NOMO-1 (cell line): ENCODE results near the gene PNLIP.

ENCODE experiments used
- DNase-seq, 2 experiments: peaks; one replicate each; lab custom pipeline; 2025; ENCODE audit not compliant: unreplicated experiment in 2 of 2; lab: John Stamatoyannopoulos, UW

The PNLIP gene

GRCh38 chr10:116567335-116567734, 21.6 kb downstream of the PNLIP start:
- no peak for DNase-seq

- DNase-seq = no peak
Measured at GRCh38 chr10:116574797-116575196, 29.1 kb downstream of the PNLIP start.

- DNase-seq = no peak
Measured at GRCh38 chr10:116587878-116588591, 42.3 kb downstream of the PNLIP start.

DNA sequence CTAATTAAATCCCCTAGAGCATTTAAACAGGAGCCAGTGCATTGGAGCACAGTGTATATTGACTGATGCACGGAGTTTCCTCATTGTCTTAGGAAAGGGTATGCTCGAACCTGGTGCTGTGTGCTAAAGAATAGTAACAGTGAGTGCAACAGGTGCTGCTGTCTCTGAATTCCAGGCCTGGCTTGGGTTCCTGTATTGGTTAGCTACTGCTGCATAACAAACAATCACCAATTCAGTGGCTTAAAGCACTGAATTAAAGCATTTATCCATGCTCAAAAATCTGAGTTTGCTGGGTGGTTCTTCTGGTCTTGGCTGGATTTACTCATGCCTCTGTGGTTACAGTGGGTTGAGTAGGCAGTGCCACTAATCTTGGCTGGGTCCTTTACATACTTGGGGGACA, 43.3 kb downstream of the PNLIP start:
- no peak for DNase-seq

GRCh38 chr10:116589926-116590325, 44.2 kb downstream of the PNLIP start:
- no peak for DNase-seq

DNA sequence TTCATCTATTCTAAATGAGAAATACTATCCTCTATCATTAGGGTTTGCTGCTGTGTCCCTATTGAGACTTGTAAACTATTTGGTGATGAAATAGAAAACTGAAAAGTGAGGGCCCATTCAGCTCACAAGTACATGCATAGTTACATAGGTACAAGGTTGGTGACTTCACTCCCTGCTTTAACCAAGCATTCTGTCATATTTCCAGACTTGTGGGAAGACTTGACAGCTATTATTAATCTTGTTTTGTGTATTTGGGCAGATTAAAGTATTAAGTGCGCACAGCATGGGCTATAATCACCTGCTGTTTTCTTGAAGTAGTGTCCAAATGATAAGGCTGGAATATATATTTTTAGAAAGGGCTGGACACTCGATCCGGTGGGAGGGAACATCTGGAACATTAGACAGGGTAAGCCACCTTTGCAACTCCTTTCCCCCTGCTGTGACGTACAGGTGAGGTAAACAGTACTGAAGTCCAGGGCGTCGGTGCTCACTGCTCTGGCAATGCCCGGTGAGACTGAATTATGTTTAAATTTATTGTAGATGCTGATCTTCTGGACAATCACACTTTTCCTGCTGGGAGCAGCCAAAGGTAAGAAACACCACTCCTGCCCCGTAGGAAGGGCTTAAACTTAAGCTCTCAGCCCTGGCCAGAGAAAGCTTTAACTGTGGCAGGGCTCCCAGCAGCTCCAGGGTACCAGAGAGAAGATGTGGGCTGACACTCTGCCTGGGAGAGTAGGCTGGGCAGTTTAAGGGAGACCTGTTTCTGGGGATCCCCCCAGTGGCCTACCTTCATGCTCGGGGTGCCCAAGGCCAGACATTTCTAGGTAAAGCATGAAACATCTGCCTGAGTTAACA, 45.1 kb downstream of the PNLIP start, which contains the start of gene PNLIPRP1:
Gene PNLIPRP1, plus strand, starts transcription at position 370 of the 855 bp plus-strand sequence. Its CDS starts 171 bp downstream, at position 541.
- DNase-seq = no peak

- no peak for DNase-seq
Measured at GRCh38 chr10:116593139-116593740, 47.5 kb downstream of the PNLIP start.

DNA sequence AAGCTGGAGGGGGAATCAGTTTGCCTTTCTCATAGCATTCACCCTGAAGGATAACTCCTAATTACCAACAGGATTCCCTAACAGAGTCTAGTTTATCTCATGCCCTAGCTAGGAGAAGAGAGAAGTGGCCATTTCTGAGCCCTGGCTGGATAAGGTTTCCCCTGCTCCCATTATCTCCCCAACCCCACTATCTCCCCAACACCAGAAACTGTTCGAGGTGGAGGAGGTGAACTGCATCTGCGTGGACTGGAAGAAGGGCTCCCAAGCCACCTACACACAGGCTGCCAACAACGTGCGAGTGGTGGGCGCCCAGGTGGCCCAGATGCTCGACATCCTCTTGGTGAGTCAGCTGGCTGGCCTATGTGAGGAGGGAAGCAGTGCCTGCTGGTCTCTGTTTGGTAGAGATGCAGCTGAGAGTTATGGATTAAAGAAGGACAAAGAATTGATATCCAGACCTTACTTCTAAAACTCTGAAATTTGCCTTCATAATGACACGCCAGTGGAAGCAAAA, 48.8 kb downstream of the PNLIP start:
- no peak for DNase-seq

DNA sequence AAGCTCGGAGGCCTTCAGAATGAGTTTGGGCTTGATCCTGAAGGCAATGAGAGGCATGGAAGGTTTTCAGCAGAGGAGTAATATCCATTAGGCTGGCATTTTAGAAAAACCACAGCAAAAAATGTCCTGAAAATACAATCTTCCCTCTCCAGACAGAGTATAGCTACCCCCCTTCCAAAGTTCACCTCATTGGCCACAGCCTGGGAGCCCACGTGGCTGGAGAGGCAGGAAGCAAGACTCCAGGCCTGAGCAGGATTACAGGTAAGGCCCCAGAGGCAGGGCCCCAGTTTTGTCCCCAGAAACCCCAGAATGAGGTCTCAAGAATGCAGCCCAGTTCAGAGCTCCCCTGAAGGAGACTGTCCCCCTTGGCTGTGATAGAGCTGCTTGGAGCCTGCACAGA, 50.3 kb downstream of the PNLIP start:
- no peak for DNase-seq

DNA sequence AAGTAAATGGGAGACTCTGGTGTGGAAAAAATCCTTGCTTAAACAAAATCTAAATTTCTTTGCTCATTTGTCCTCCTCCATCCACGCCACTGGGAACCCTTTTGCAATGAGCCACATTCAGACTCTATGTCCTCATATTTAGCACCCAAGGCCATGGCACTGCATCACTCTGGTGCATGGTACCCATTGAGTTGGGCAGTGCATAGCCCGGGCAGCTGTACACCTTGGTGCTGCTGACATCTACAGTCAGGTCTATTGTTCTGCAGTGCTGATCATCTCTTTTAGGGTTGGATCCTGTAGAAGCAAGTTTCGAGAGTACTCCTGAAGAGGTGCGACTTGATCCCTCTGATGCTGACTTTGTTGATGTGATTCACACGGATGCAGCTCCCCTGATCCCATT, 51.8 kb downstream of the PNLIP start:
- no peak for DNase-seq

GRCh38 chr10:116598329-116598728, 52.6 kb downstream of the PNLIP start:
- DNase-seq = no peak

GRCh38 chr10:116599991-116600390, 54.3 kb downstream of the PNLIP start:
- DNase-seq = no peak

GRCh38 chr10:116602648-116603400, 57.1 kb downstream of the PNLIP start:
- no peak for DNase-seq

DNA sequence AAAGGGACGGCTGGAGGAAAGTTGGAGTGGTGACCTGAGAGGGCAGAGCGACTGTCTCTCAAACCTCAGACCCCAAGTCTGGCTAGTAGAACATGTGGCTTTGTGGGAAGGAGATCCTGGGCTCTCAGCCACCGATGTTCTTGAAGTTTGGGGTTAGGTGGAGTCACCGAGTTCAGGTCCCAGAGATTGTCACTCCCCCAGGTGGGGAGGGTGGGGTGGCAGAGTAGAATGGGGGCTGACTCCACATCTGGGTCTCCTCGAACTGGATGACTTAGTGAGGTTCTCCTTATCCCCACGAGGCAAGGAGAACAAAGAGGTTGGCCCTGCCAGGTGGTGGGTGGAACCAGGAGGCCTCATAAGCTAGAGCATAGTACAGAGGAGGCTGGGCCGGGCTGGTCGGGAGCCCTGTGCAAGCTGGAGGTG, 60.3 kb downstream of the PNLIP start:
- no peak for DNase-seq

DNA sequence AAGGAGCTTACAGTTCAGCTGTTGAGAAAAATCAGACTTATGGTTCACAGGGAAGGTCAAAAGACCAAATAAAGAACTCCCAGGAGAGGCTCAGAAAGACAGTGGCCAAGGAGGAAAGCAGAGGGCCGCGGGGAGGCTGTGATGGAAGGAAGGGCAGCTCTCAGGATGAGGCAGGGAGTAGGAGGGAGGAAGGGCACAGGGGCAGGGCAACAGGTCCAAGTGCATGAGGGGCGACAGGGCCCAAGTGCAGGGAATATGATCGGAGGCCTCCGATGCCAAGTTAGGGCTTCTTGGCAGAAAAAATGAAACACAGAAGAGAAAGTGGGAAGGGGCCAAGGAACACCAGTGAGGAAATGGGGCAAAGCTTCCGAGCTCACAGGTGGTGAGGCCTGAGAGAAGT, 61.6 kb downstream of the PNLIP start:
- DNase-seq = no peak

- no peak for DNase-seq
Measured at GRCh38 chr10:116608686-116609594, 63.2 kb downstream of the PNLIP start.

DNA sequence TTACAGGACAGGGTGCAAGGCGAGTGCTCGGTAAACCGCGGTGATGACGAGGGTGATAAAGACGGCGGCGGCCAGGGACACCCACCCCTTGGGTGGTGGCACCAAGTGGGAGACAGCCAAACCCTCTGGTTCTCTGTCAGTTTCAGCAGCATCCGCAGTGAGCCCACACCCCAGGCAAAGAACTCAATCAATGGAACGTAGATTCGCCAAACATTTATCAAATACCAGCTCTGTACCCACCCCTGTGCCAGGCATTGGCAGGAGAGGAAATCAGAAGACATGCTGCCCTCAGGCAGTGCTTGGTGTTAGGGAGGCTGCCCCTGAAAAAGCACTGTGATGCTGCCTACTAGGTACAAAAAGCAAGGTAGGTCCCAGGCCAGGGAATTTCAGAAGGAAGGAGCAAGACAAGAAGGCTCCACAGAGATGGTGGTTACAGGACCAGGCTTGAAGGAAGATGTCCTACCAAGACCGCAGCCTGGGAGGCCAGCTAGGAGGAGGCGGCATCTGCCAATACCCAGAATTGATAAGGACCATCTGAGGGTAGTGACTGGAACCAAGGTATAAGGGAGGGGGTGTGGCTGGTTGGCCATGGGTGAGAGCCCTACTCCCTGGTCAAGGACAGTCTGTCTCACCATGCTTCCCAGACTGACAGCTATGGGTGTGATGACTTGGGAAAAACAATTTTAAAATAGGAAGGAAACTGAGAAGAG, 64.9 kb downstream of the PNLIP start:
- no peak for DNase-seq

DNA sequence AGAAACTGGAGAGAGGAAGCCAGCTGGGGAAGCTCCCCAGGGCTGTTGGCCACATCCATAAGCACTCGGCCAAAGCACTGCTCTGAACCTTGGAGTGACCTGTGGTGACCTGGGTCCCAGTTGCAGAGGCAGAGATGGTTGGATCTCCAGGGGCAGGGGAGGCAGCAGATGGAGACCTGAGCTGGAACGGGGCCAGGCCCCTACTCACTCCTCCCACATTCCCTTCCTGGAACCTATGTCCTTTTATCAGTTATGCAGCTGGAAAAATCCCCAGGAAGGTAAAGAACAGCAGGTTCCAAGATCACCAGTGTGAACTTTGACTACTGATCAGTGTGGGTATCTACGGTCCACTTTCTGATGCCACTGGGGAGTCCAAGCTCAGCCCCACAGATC, 65.4 kb downstream of the PNLIP start:
- no peak for DNase-seq
